IPS-NIHi7 (cell line): ENCODE results near the gene LRRC53.

Experiments
- DNase-seq: peaks from one replicate; pipeline ENCODE4 v3.0.0; 2012; ENCODE audit warnings: mixed read lengths; ENCODE audit errors: extremely low spot score

LRRC53 gene

GRCh38 chr1:74436078-74436477 is 76.3 kb downstream of the LRRC53 start:
- DNase-seq: no peak

GRCh38 chr1:74434321-74434720 is 78.1 kb downstream of the LRRC53 start:
- DNase-seq: no peak

GRCh38 chr1:74432325-74432724 is 80.1 kb downstream of the LRRC53 start:
- DNase-seq: no peak

- DNase-seq: no peak
These were observed 80.9 kb downstream of the LRRC53 start for GRCh38 chr1:74431531-74431930.

GRCh38 chr1:74430342-74430934 is 82.0 kb downstream of the LRRC53 start:
- no peak for DNase-seq

GRCh38 chr1:74429580-74429979 is 82.8 kb downstream of the LRRC53 start:
- DNase-seq: no peak

- no peak for DNase-seq
These were observed 84.7 kb downstream of the LRRC53 start for GRCh38 chr1:74427681-74428080.

GRCh38 chr1:74426208-74426937 is 86.0 kb downstream of the LRRC53 start:
- no peak for DNase-seq

- no peak for DNase-seq
These were observed 86.7 kb downstream of the LRRC53 start for GRCh38 chr1:74425676-74426075.

- DNase-seq: no peak
These were observed 88.9 kb downstream of the LRRC53 start for GRCh38 chr1:74423471-74423870.

GRCh38 chr1:74422421-74423292 is 89.8 kb downstream of the LRRC53 start:
- DNase-seq: no peak

- no peak for DNase-seq
These were observed 91.9 kb downstream of the LRRC53 start for GRCh38 chr1:74420467-74420866.
